Caco-2 (cell line): ENCODE data around the gene NUP153. TPM values are rescaled to one million over a fixed set of nuclear protein-coding genes. Genes with fewer than 3 reads are reported as not detected.

Experiments used
- BruUV-seq: library from RNA; stranded (reverse); fragments of 400-500 nt; replicated peaks from 2 replicates; lab custom pipeline; 2021; lab: Mats Ljungman, UMichigan
- CTCF ChIA-PET: fragments of 300-600 bp; sonication (Branson Sonifier 250); formaldehyde crosslinking; loops from one replicate; lab custom pipeline; 2022; ENCODE audit warnings: antibody characterized with exemption; lab: Charles Lee
- POLR2A ChIA-PET: fragments of 300-600 bp; sonication (Branson Sonifier 250); formaldehyde crosslinking; loops from one replicate; lab custom pipeline; 2022; ENCODE audit warnings: antibody characterized with exemption; lab: Charles Lee
- DNase-seq, 2 experiments: peaks; one replicate each; pipeline versions ENCODE4 v3.0.0 to v3.0.0-alpha.2; 2020 to 2022
- H3K27me3 ChIP-seq: replicated peaks from 2 replicates; pipeline ENCODE4 v1.6.0; 2011; ENCODE audit warnings: low read length; ENCODE audit not compliant: control insufficient read depth, insufficient read depth
- H3K36me3 ChIP-seq: 2 replicates; pipeline ENCODE4 v1.5.1; 2011; ENCODE audit warnings: low read length; ENCODE audit not compliant: control insufficient read depth, insufficient read depth
- H3K4me1 ChIP-seq: fragments of 250-450 bp; sonication (Bioruptor Pico); 2 replicates; pipeline ENCODE4 v1.5.1; 2020; ENCODE audit warnings: mild to moderate bottlenecking
- H3K4me3 ChIP-seq: 2 replicates; pipeline ENCODE4 v1.5.1; 2011; ENCODE audit warnings: low read depth, mild to moderate bottlenecking, control low read depth, low read length
- H3K9me3 ChIP-seq: fragments of 250-450 bp; sonication (Bioruptor Pico); 2 replicates; pipeline ENCODE4 v1.5.1; 2020; ENCODE audit warnings: mild to moderate bottlenecking, moderate library complexity
- H3K27ac Mint-ChIP-seq: one replicate; pipeline ENCODE4 v1.8.0; 2022; ENCODE audit warnings: mixed read lengths; ENCODE audit not compliant: unreplicated experiment
- H3K27me3 Mint-ChIP-seq: one replicate; pipeline ENCODE4 v1.8.0; 2022; ENCODE audit warnings: mixed read lengths; ENCODE audit not compliant: insufficient read depth, unreplicated experiment
- H3K36me3 Mint-ChIP-seq: one replicate; pipeline ENCODE4 v1.8.0; 2022; ENCODE audit warnings: mild to moderate bottlenecking, mixed read lengths; ENCODE audit not compliant: insufficient read depth, unreplicated experiment
- H3K4me1 Mint-ChIP-seq: one replicate; pipeline ENCODE4 v1.8.0; 2022; ENCODE audit warnings: low read depth, mixed read lengths; ENCODE audit not compliant: unreplicated experiment
- H3K4me3 Mint-ChIP-seq: one replicate; pipeline ENCODE4 v1.8.0; 2022; ENCODE audit warnings: mild to moderate bottlenecking, moderate library complexity, mixed read lengths; ENCODE audit not compliant: unreplicated experiment
- H3K9me3 Mint-ChIP-seq: one replicate; pipeline ENCODE4 v1.8.0; 2022; ENCODE audit warnings: mixed read lengths; ENCODE audit not compliant: unreplicated experiment
- intact Hi-C: fragments of 100-400 bp; cut with micrococcal nuclease; formaldehyde crosslinking; loops from one replicate; pipeline ENCODE4 v1.10.0; 2022; ENCODE audit not compliant: unreplicated experiment
- total RNA-seq: library from RNA; stranded (reverse); gene quantifications from 2 replicates; pipeline ENCODE4 v1.2.3, GENCODE V29; 2022
- TF ChIP-seq, protein P1 (sequence below), 2 experiments: fragments of 200-600 bp in 1 of 2; IDR thresholded peaks; 1 replicate in 1 of 2; 2 replicates in 1 of 2; pipeline versions ENCODE4 v1.5.1 to v1.8.0; 2011 to 2022; ENCODE audit warnings: antibody characterized with exemption in 1 of 2, control low read depth in 1 of 2, inconsistent platforms in 1 of 2, low read depth in 1 of 2, low read length in 1 of 2, mild to moderate bottlenecking in 1 of 2, moderate library complexity in 1 of 2; ENCODE audit not compliant: insufficient read depth in 1 of 2, severe bottlenecking in 1 of 2, unreplicated experiment in 1 of 2

The NUP153 gene
- total RNA-seq, 1 experiment from 2014 or later: 53.9 TPM

DNA sequence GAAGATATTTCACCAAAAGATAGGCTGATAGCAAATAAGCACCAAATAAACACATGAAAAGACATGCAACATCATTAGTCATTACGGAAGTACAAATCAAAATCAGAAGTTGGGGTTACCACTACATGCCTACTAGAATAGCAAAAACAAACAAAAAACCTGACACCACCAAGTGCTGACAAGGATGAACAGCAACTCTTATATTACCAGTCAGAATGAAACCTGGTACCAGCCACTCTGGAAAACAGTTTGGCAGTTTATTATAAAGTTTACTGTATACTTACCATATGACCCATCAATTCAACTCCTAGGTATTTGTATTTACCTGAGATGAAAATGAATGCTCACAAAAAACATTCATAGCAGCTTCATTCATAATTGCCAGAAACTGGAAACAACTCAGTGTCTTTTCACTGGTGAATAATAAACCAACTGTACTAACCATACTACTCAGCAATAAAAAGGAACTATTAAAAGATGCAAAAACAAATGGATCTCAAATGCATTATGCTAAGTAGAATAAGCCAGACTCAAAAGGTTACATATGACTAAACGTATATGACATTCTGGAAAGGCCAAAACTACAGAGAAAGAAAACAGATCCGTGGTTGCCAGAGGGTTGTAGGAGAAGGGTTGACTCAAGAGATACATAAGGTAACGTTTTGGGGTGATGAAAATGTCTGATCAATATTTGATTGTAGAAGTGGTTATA, 33.0 kb downstream of the NUP153 start:
- no peak overlapping the region for H3K27ac Mint-ChIP-seq
- no peaks in the 10 kb centered on the region for H3K4me1 ChIP-seq
- H3K9me3 Mint-ChIP-seq: no peaks in the 10 kb centered on the region
- ChIA-PET CTCF (no interaction called here), POLR2A (no interaction called here)
- no peak for DNase-seq
- no TSS peak for BruUV-seq
- no peaks in the 10 kb centered on the region for H3K27me3 ChIP-seq
- H3K4me3 ChIP-seq: no peak overlapping the region
- peaks cover 9% of the 10 kb centered on the region for H3K4me1 Mint-ChIP-seq
- H3K4me3 Mint-ChIP-seq: no peak overlapping the region
- peaks cover 8% of the 10 kb centered on the region for H3K36me3 ChIP-seq
- H3K27me3 Mint-ChIP-seq: no peaks in the 10 kb centered on the region
- H3K9me3 ChIP-seq: no peaks in the 10 kb centered on the region
- H3K36me3 Mint-ChIP-seq: peaks cover 73% of the 10 kb centered on the region
- TF ChIP-seq, protein P1, sequence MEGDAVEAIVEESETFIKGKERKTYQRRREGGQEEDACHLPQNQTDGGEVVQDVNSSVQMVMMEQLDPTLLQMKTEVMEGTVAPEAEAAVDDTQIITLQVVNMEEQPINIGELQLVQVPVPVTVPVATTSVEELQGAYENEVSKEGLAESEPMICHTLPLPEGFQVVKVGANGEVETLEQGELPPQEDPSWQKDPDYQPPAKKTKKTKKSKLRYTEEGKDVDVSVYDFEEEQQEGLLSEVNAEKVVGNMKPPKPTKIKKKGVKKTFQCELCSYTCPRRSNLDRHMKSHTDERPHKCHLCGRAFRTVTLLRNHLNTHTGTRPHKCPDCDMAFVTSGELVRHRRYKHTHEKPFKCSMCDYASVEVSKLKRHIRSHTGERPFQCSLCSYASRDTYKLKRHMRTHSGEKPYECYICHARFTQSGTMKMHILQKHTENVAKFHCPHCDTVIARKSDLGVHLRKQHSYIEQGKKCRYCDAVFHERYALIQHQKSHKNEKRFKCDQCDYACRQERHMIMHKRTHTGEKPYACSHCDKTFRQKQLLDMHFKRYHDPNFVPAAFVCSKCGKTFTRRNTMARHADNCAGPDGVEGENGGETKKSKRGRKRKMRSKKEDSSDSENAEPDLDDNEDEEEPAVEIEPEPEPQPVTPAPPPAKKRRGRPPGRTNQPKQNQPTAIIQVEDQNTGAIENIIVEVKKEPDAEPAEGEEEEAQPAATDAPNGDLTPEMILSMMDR (IDR thresholded peaks at IDR 0.05; ENCODE audit: insufficient read depth in 1 of 2, low read depth in 1 of 2, low read length in 1 of 2, severe bottlenecking in 1 of 2, unreplicated experiment in 1 of 2): no peak
- intact Hi-C loops: no loop called here

DNA sequence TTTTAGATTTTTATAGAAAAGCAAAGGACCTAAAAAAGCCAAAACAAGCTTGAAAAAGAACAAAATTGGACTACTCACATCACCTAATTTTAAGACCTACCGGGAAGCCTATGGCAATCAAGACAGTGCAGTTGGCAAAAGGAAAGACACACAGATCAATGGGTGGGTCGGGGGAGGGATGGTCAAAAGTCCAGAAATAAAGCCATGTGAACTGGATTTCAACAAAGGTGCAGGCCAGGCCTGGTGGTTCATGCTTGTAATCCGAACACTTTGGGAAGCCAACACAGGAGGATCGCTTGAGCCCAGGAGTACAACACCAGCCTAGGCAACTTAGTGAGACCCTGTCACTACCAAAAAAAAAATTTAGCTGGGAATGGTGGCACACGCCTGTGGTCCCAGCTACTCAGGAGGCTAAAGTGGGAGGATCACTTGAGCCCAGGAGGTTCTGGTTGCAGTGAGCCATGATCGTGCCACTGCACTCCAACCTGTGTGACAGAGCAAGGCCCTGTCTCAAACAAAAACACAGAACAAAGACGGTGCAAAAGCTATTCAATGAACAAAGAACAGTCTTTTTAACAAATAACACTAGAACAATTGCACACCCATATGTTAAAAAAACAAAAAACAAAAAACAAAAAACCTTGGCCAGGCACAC, 34.5 kb downstream of the NUP153 start:
- TF ChIP-seq, protein P1 (IDR thresholded peaks at IDR 0.05; ENCODE audit: insufficient read depth in 1 of 2, low read depth in 1 of 2, low read length in 1 of 2, severe bottlenecking in 1 of 2, unreplicated experiment in 1 of 2): no peak
- peaks cover 8% of the 10 kb centered on the region for H3K36me3 ChIP-seq
- H3K4me3 ChIP-seq: no peak overlapping the region
- no TSS peak for BruUV-seq
- H3K27me3 ChIP-seq: no peaks in the 10 kb centered on the region
- Mint-ChIP-seq H3K36me3 (peaks cover 88% of the 10 kb centered on the region), H3K4me3 (no peak overlapping the region), H3K27ac (no peak overlapping the region), H3K9me3 (no peaks in the 10 kb centered on the region), H3K27me3 (no peaks in the 10 kb centered on the region), H3K4me1 (peaks cover 8% of the 10 kb centered on the region)
- CTCF ChIA-PET: no interaction called here
- DNase-seq: no peak
- intact Hi-C loops: no loop called here
- H3K4me1 ChIP-seq: no peaks in the 10 kb centered on the region
- H3K9me3 ChIP-seq: no peaks in the 10 kb centered on the region
- POLR2A ChIA-PET: no interaction called here

DNA sequence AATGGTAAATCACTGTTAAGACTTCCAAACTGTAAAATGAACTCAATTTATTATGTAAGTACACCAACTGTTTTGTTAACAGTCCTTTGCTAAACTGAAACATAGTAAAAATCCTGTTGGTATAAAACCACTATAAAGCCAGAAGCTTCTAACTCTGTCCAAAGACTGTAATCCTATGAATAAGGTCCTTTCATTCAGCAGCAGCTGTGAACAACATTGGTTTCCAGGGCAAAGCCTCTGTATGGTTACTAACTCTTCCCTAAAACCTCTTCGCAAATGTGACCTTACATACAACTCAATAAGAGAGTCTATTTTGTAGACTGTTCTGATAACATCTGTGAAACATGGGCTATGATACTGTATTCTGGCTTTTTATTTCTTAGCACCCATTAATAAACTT, 40.1 kb downstream of the NUP153 start:
- Mint-ChIP-seq H3K9me3 (no peaks in the 10 kb centered on the region), H3K27ac (peak overlapping the region; percentile 71), H3K4me3 (no peak overlapping the region), H3K36me3 (peaks cover 89% of the 10 kb centered on the region), H3K27me3 (no peaks in the 10 kb centered on the region), H3K4me1 (no peaks in the 10 kb centered on the region)
- intact Hi-C loops: no loop called here
- no peaks in the 10 kb centered on the region for H3K9me3 ChIP-seq
- no peak overlapping the region for H3K4me3 ChIP-seq
- no peak for DNase-seq
- no TSS peak for BruUV-seq
- ChIA-PET CTCF (no interaction called here), POLR2A (no interaction called here)
- no peaks in the 10 kb centered on the region for H3K27me3 ChIP-seq
- H3K36me3 ChIP-seq: peaks cover 2% of the 10 kb centered on the region
- TF ChIP-seq, protein P1 (IDR thresholded peaks at IDR 0.05; ENCODE audit: insufficient read depth in 1 of 2, low read depth in 1 of 2, low read length in 1 of 2, severe bottlenecking in 1 of 2, unreplicated experiment in 1 of 2): no peak
- H3K4me1 ChIP-seq: no peaks in the 10 kb centered on the region
